AG20443 (cell line): Measurements from ENCODE around the gene DGKZ.
A peak's percentile ranks its signal among the peaks of the same experiment; 100 is the strongest.
"Not testable (repeated sequence)": the region's sequence is repeated elsewhere in the genome, so short reads cannot be mapped to it uniquely, and the experiment has no call there.

Experiments used
- DNase-seq: peaks from one replicate; pipeline ENCODE4 v3.0.0; 2012; ENCODE audit warnings: low spot score, mixed read lengths

The DGKZ gene

DNA sequence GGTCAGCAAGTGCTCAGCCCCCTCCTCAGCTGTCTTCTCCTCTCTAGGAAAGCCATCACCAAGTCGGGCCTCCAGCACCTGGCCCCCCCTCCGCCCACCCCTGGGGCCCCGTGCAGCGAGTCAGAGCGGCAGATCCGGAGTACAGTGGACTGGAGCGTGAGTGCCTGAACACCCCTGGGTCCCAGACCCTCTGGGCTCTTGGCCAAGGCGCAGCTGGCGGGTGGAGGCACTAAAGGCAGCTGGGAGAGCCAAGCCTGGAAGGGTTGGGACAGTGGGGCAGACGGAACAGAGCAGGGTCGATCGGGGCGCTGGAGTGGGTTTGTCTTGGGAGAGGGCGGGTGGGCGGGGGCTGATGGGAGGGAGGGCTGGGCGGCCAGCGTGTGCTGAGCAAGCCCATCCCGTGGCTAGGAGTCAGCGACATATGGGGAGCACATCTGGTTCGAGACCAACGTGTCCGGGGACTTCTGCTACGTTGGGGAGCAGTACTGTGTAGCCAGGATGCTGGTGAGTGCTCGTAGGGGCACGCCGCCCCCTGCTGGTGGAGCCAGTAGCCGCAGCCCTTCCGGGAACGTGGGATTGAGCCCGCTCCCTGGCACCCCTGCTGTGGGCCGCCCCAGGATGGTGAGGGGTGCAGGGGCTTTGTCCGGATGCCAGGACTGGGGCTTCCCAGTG, 20.1 kb downstream of the DGKZ start:
- DNase-seq = peak; percentile 74

DNA sequence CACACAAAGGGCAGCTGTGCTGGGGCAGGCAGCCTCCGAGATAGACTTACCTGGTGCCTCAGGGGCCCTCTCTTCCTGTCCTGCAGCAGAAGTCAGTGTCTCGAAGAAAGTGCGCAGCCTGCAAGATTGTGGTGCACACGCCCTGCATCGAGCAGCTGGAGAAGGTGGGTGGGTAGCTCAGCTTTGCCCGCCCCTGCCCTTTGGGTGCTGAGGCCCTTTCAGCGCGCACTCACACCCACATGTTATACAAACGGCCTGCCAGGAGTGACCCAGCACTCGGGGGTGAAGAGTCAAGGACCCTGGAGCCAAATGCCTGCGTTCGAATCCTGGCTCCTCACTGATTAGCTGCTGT, 20.6 kb downstream of the DGKZ start:
- DNase-seq = no peak

DNA sequence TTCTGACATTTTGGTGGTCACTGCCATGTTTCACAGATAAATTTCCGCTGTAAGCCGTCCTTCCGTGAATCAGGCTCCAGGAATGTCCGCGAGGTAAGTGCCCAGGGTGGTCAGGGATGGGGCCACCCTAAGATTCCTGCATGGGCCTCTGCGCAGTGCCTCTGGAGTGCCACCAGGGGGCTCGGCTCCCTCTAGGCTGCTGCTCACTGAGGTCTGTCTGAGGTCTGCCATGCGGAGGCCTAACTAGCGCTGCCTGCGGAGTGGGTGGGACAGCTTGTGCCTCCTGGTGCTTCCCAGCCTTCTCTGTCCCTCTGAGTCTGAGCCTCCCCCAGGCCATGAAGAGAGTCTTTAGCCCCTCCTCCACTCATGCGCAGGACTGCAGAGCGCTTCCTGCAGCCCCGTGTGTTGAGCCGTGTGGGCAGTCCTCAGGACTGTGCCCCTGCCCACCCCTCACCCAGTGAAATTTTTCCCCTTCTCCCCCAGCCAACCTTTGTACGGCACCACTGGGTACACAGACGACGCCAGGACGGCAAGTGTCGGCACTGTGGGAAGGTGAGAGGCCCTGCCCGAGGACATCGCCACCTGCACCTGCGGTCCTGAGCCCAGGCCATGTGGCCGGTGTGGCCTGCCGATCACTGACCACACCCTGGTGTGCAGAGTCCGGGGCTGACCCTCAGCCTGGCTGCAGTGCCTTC, 22.3 kb downstream of the DGKZ start:
- DNase-seq = peak; percentile 87

- no peak for DNase-seq
Observed at GRCh38 chr11:46370253-46370652, 23.0 kb downstream of the DGKZ start.

- not testable (repeated sequence) for DNase-seq
Observed at GRCh38 chr11:46371262-46371661, 24.0 kb downstream of the DGKZ start.

GRCh38 chr11:46372086-46372485, 24.8 kb downstream of the DGKZ start:
- no peak for DNase-seq

- DNase-seq = not testable (repeated sequence)
Observed at GRCh38 chr11:46372501-46372900, 25.2 kb downstream of the DGKZ start.

DNA sequence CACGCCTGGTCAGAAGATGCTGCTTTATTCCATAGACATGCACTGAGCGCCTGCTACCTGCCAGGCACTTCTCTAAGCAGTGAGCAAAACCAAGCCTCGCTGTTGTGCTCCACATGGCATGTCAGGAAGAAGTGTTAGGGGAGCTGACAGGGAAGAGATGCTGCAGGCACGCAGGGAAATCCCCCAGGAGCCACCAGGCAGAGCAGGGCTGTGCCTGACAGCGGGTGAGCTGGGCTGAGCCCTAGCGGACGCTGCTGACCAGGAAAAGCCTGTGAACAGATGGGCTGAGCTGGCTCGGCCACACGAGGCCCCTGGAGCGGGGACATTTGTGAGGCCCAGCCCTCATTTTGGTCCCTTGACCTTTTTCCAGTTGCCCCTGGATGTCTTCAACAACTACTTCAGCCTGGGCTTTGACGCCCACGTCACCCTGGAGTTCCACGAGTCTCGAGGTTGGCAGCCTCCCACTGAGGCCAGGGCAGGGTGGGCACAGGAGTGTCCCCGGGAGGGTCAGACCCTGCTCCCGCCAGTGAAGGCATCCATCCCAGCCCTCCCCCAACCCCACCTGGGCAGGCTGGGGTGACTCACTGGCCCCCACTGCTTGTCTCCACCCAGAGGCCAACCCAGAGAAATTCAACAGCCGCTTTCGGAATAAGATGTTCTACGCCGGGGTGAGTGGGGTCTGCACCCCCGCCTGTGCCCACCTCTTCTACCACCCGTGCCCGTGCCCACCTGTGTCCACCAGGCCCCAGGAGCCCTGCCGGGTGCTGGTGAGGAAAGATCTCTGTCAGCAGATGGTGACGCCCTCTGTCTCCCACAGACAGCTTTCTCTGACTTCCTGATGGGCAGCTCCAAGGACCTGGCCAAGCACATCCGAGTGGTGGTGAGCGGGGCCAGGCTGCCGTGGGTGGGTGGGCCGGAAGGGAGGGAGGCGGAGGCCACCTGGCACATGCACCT, 26.8 kb downstream of the DGKZ start:
- DNase-seq = no peak

- no peak for DNase-seq
Observed at GRCh38 chr11:46374815-46375214, 27.6 kb downstream of the DGKZ start.

- DNase-seq = no peak
Observed at GRCh38 chr11:46375392-46376101, 28.3 kb downstream of the DGKZ start.

GRCh38 chr11:46376258-46377050, 29.2 kb downstream of the DGKZ start:
- DNase-seq = no peak

GRCh38 chr11:46377290-46377689, 30.0 kb downstream of the DGKZ start:
- DNase-seq = no peak

- no peak for DNase-seq
Observed at GRCh38 chr11:46377831-46378230, 30.6 kb downstream of the DGKZ start.

DNA sequence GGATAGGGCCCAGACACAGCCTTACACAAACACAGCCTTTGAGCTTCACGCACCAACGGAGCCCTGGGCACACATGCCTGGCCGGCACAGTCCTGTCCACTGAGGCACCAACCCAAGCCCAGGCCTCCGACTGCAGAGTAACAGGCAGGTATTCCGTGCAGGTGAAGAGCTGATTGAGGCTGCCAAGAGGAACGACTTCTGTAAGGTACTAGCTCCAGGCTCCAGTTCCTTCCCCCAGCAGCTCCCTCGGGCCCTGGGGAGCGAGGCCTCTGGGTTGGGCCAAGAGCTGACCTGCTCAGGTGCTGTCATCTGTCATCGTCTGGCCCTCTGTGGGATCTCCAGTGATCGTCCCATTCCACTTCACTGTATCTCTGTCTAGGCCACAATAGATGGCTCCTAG, 31.0 kb downstream of the DGKZ start:
- DNase-seq = no peak

DNA sequence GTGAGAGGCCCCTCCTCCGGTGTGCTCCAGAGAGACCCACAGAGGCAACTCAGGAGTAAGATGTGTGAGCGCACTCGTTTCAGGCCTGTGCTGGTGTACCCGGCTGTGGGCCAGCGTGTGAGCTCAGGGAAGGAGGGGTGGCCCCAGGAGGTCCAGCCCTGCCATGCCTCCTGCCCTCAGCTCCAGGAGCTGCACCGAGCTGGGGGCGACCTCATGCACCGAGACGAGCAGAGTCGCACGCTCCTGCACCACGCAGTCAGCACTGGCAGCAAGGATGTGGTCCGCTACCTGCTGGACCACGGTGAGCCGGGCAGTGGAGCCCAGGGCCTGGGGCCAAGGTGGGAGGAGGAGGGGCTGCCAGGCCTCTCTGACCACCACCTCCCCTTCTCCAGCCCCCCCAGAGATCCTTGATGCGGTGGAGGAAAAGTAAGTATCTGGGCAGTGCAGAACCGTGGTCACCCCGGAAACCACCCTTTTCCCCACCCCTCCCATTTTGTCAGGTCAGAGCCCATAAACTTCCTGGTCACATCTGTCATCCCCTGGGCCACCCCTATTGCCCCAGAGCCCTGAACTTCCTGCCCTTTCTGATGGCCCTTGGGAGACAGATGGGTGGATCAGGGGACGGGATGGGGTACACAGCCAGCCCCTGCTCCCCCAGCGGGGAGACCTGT, 31.7 kb downstream of the DGKZ start:
- DNase-seq = no peak

GRCh38 chr11:46379482-46380293, 32.4 kb downstream of the DGKZ start:
- not testable (repeated sequence) for DNase-seq

GRCh38 chr11:46380340-46381047, 33.2 kb downstream of the DGKZ start:
- peak; percentile 80 for DNase-seq

- DNase-seq = peak; percentile 65
Observed at GRCh38 chr11:46381048-46381818, 34.0 kb downstream of the DGKZ start, which contains the start of gene MDK. MDK (plus strand) TSS chr11:46381669; CDS start chr11:46382058, 389 bp downstream.
